ENCODE results near the gene INO80B. TPM values are rescaled to one million over a fixed set of nuclear protein-coding genes. Genes with fewer than 3 reads are reported as not detected.

The INO80B gene
- total and polyA plus RNA-seq, 9 of the 15 experiments (the other 6 are each of a cell fraction or from before 2014, with no cell fraction given): 0.41 to 22.6 (median 9.0) TPM

- TF ChIP-seq ZHX1 (conservative IDR thresholded peaks at IDR 0.05; ENCODE audit: low read length): no peak
- no peak for TF ChIP-seq RBM17 (IDR thresholded peaks at IDR 0.05; ENCODE audit: borderline replicate concordance, low read depth, low read length)
- TF ChIP-seq HDAC8 (tag; IDR thresholded peaks at IDR 0.05): no peak; the same call in 1 of the 2 replicates
- TF ChIP-seq ZNF77 (CRISPR knock-in tag; IDR thresholded peaks at IDR 0.05): no peak
- no peak for TF ChIP-seq SMARCE1 (IDR thresholded peaks at IDR 0.05)
- no peak for TF ChIP-seq NFXL1 (CRISPR knock-in tag; IDR thresholded peaks at IDR 0.05)
- no peak for TF ChIP-seq GTF2F1 (IDR thresholded peaks at IDR 0.05; ENCODE audit: low read depth, low read length)
- TF ChIP-seq ESRRB (CRISPR knock-in tag; IDR thresholded peaks at IDR 0.05; ENCODE audit: borderline replicate concordance): no peak
- no peak for TF ChIP-seq TARDBP (IDR thresholded peaks at IDR 0.05)
- no peak for TF ChIP-seq SMAD1 (IDR thresholded peaks at IDR 0.05; ENCODE audit: low read depth, low read length, partially characterized antibody)
- TF ChIP-seq CCAR2 (IDR thresholded peaks at IDR 0.05; ENCODE audit: low read depth, low read length): no peak
- TF ChIP-seq, protein P1, sequence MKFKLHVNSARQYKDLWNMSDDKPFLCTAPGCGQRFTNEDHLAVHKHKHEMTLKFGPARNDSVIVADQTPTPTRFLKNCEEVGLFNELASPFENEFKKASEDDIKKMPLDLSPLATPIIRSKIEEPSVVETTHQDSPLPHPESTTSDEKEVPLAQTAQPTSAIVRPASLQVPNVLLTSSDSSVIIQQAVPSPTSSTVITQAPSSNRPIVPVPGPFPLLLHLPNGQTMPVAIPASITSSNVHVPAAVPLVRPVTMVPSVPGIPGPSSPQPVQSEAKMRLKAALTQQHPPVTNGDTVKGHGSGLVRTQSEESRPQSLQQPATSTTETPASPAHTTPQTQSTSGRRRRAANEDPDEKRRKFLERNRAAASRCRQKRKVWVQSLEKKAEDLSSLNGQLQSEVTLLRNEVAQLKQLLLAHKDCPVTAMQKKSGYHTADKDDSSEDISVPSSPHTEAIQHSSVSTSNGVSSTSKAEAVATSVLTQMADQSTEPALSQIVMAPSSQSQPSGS (CRISPR knock-in tag; IDR thresholded peaks at IDR 0.05): no peak
- no peak for TF ChIP-seq MXD1 (CRISPR knock-in tag; IDR thresholded peaks at IDR 0.05; ENCODE audit: borderline replicate concordance, poor library complexity, severe bottlenecking)
- TF ChIP-seq, protein P2, sequence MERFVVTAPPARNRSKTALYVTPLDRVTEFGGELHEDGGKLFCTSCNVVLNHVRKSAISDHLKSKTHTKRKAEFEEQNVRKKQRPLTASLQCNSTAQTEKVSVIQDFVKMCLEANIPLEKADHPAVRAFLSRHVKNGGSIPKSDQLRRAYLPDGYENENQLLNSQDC (CRISPR knock-in tag; IDR thresholded peaks at IDR 0.05): no peak
- TF ChIP-seq BRCA1 (IDR thresholded peaks at IDR 0.05): no peak
- TF ChIP-seq BRCA1 (CRISPR knock-in tag; IDR thresholded peaks at IDR 0.05): no peak
- TF ChIP-seq, protein P3, sequence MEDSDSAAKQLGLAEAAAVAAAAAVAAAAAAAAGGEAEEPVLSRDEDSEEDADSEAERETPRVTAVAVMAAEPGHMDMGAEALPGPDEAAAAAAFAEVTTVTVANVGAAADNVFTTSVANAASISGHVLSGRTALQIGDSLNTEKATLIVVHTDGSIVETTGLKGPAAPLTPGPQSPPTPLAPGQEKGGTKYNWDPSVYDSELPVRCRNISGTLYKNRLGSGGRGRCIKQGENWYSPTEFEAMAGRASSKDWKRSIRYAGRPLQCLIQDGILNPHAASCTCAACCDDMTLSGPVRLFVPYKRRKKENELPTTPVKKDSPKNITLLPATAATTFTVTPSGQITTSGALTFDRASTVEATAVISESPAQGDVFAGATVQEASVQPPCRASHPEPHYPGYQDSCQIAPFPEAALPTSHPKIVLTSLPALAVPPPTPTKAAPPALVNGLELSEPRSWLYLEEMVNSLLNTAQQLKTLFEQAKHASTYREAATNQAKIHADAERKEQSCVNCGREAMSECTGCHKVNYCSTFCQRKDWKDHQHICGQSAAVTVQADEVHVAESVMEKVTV (CRISPR knock-in tag; IDR thresholded peaks at IDR 0.05): no peak
- no peak for TF ChIP-seq CLOCK (CRISPR knock-in tag; IDR thresholded peaks at IDR 0.05; ENCODE audit: borderline replicate concordance)
- TF ChIP-seq COPS2 (conservative IDR thresholded peaks at IDR 0.05): no peak
Observed at GRCh38 chr2:74440378-74441169, 14.3 kb upstream of the INO80B start (continued).

All from K562 (cell line).